WTC11 (cell line): Measurements from ENCODE around the gene USP17L22.
"Not testable (repeated sequence)": the region's sequence is repeated elsewhere in the genome, so short reads cannot be mapped to it uniquely, and the experiment has no call there.

Experiments
- CTCF ChIP-seq: fragments of 200-600 bp; IDR thresholded peaks from 2 replicates; pipeline ENCODE4 v1.8.0; 2022; ENCODE audit warnings: antibody characterized with exemption
- NR3C1 ChIP-seq: sonication (generic); formaldehyde crosslinking; conservative IDR thresholded peaks from 2 replicates; pipeline ENCODE4 v1.8.1; 2023; ENCODE audit warnings: low read depth, mild to moderate bottlenecking, missing genetic modification reagents
- TEAD4 ChIP-seq: sonication (generic); formaldehyde crosslinking; IDR thresholded peaks from 2 replicates; pipeline ENCODE4 v1.8.0; 2022; ENCODE audit warnings: mild to moderate bottlenecking, missing genetic modification reagents
- ZNF121 ChIP-seq: sonication (generic); formaldehyde crosslinking; IDR thresholded peaks from 2 replicates; pipeline ENCODE4 v1.8.0; 2023; ENCODE audit warnings: missing genetic modification reagents
- ZNF232 ChIP-seq: sonication (generic); formaldehyde crosslinking; IDR thresholded peaks from 2 replicates; pipeline ENCODE4 v1.8.0; 2022; ENCODE audit warnings: mild to moderate bottlenecking, missing genetic modification reagents

GRCh38 chr4:9253078-9253477, 14.3 kb upstream of the USP17L22 start, which contains the start of gene USP17L19:
- not testable (repeated sequence) for TF ChIP-seq NR3C1; ZNF121 (CRISPR knock-in tag); CTCF; ZNF232 (CRISPR knock-in tag); TEAD4 (CRISPR knock-in tag)
